Osteocyte (in vitro differentiated cells): ENCODE data around the gene ABCA13. TPM values are rescaled to one million over a fixed set of nuclear protein-coding genes. Genes with fewer than 3 reads are reported as not detected.

Experiments
- DNase-seq: peaks from one replicate; pipeline ENCODE4 v3.0.0; 2021; ENCODE audit warnings: mixed read lengths; ENCODE audit not compliant: unreplicated experiment; ENCODE audit errors: extremely low spot score
- H3K27ac Mint-ChIP-seq: one replicate; pipeline ENCODE4 v1.8.0; 2021; ENCODE audit warnings: mild to moderate bottlenecking, mixed read lengths; ENCODE audit not compliant: unreplicated experiment
- H3K27me3 Mint-ChIP-seq: one replicate; pipeline ENCODE4 v1.8.0; 2021; ENCODE audit warnings: mixed read lengths; ENCODE audit not compliant: unreplicated experiment
- H3K36me3 Mint-ChIP-seq: one replicate; pipeline ENCODE4 v1.8.0; 2021; ENCODE audit warnings: mixed read lengths; ENCODE audit not compliant: unreplicated experiment
- H3K4me1 Mint-ChIP-seq: one replicate; pipeline ENCODE4 v1.8.0; 2021; ENCODE audit warnings: mixed read lengths; ENCODE audit not compliant: unreplicated experiment
- H3K4me3 Mint-ChIP-seq: one replicate; pipeline ENCODE4 v1.8.0; 2021; ENCODE audit warnings: mild to moderate bottlenecking, moderate library complexity, mixed read lengths; ENCODE audit not compliant: unreplicated experiment
- H3K9me3 Mint-ChIP-seq: one replicate; pipeline ENCODE4 v1.8.0; 2021; ENCODE audit warnings: mixed read lengths; ENCODE audit not compliant: unreplicated experiment
- total RNA-seq: library from RNA; stranded (reverse); gene quantifications from 2 replicates; pipeline ENCODE4 v1.2.1, GENCODE V29; 2021
- TF ChIP-seq, protein P1 (sequence below): fragments of 200-600 bp; sonication (generic); IDR thresholded peaks from 2 replicates; pipeline ENCODE4 v1.5.0; 2021; ENCODE audit warnings: antibody characterized with exemption, mild to moderate bottlenecking, moderate library complexity

Gene ABCA13
- total RNA-seq, 1 donor from 2014 or later, result 1.1 TPM

DNA sequence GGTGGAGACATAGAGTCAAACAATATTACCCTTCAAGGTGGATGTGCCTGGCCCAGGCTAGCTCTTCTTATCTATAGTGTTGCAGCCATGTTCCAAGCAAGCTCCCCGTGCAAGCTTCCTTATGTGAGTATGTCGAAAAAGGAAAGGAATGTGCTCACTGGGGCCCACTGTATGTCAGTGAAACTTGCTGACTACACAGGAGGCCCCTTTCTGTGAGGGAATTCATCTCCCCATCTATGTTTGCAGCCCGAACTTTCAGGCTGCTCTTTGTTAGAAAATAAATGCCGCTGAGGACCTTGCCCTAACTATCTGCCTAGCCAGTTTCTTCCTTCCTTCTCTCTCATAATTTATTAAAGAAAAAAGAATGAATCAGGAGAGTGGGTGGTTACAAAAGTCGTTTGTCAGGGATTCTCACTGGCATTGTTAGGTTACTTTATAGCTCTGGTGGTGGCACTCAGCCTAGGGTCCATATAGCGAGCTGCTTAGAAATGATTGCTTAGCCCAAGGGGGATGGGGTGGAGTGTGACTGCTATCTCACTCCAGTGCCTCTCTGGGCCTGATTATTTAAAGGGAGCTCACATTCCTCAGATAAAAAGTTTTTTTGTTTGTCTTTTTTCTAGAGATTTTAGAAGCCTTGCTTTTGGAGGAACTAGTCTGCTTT is 302.1 kb downstream of the ABCA13 start:
- Mint-ChIP-seq H3K4me1 (no peaks in the 10 kb centered on the region), H3K27ac (no peak overlapping the region), H3K4me3 (no peak overlapping the region), H3K27me3 (peaks cover 4% of the 10 kb centered on the region), H3K9me3 (no peaks in the 10 kb centered on the region), H3K36me3 (no peaks in the 10 kb centered on the region)
- TF ChIP-seq, protein P1, sequence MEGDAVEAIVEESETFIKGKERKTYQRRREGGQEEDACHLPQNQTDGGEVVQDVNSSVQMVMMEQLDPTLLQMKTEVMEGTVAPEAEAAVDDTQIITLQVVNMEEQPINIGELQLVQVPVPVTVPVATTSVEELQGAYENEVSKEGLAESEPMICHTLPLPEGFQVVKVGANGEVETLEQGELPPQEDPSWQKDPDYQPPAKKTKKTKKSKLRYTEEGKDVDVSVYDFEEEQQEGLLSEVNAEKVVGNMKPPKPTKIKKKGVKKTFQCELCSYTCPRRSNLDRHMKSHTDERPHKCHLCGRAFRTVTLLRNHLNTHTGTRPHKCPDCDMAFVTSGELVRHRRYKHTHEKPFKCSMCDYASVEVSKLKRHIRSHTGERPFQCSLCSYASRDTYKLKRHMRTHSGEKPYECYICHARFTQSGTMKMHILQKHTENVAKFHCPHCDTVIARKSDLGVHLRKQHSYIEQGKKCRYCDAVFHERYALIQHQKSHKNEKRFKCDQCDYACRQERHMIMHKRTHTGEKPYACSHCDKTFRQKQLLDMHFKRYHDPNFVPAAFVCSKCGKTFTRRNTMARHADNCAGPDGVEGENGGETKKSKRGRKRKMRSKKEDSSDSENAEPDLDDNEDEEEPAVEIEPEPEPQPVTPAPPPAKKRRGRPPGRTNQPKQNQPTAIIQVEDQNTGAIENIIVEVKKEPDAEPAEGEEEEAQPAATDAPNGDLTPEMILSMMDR, result no peak
- DNase-seq, result no peak

DNA sequence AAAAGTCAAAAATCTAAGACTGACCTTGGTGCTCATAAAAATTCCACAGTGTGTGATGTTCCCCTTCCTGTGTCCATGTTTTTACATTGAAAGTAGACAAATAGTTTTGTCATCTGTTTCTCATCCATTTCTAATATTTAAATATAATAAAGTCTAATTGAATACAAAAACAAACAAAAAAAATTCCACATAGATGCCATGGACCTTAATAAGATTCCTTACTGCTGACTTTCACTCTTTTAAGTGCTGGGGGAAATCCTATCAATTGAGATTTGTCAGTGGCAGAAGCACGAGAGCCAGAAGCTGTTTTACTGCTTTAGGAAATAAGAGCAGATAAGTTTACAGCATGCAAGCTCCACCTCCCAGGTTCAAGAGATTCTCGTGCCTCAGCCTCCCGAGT is 310.0 kb downstream of the ABCA13 start:
- H3K27ac Mint-ChIP-seq, result no peak overlapping the region
- TF ChIP-seq, protein P1, result no peak
- DNase-seq, result no peak
- no peaks in the 10 kb centered on the region for H3K9me3 Mint-ChIP-seq
- H3K27me3 Mint-ChIP-seq, result no peaks in the 10 kb centered on the region
- H3K4me1 Mint-ChIP-seq, result no peaks in the 10 kb centered on the region
- H3K4me3 Mint-ChIP-seq, result no peak overlapping the region
- H3K36me3 Mint-ChIP-seq, result no peaks in the 10 kb centered on the region

DNA sequence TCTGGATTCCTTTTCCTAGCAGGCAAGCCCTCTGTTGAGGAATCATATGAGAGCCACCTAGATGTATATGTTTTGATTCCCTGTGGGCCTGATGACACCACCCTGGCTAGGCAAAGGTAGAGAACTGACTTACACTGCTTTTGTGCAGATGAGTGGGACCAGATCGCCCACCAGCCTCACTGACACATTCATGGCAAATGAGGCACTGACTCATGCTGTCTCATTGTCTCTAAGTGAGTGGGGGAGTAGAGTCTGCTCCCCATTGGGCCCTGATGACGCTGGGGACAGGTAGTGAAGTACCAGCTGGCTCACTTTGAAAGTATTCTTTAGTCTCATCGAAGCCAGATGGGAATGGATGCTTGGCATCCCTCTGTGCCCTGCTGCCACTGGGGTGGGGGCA is 326.3 kb downstream of the ABCA13 start:
- H3K9me3 Mint-ChIP-seq, result no peaks in the 10 kb centered on the region
- H3K4me3 Mint-ChIP-seq, result no peak overlapping the region
- H3K27me3 Mint-ChIP-seq, result peaks cover 3% of the 10 kb centered on the region
- no peak for DNase-seq
- TF ChIP-seq, protein P1, result no peak
- no peaks in the 10 kb centered on the region for H3K4me1 Mint-ChIP-seq
- H3K27ac Mint-ChIP-seq, result no peak overlapping the region
- no peaks in the 10 kb centered on the region for H3K36me3 Mint-ChIP-seq

DNA sequence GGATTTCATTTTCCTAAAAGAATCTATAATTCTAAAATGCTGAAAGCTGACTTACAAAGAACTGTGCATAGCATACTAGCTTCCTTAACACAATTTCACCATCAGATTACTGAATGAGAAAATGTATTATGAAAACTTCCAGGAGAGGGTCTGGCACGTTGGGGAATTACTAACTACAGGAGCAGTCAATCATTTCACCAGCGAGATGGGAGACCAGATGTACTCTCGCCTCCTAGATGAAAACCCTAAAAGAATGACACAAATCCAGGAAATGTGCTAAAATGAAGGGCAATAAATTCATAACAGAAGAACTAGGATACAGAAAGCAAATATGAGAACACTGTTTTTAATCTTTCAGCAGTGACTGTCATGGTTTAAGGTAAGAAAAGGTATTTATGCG is 330.8 kb downstream of the ABCA13 start:
- TF ChIP-seq, protein P1, result no peak
- no peaks in the 10 kb centered on the region for H3K9me3 Mint-ChIP-seq
- H3K27ac Mint-ChIP-seq, result no peak overlapping the region
- no peak overlapping the region for H3K4me3 Mint-ChIP-seq
- no peak for DNase-seq
- H3K36me3 Mint-ChIP-seq, result no peaks in the 10 kb centered on the region
- H3K4me1 Mint-ChIP-seq, result no peaks in the 10 kb centered on the region
- no peaks in the 10 kb centered on the region for H3K27me3 Mint-ChIP-seq

- H3K9me3 Mint-ChIP-seq, result no peaks in the 10 kb centered on the region
- no peaks in the 10 kb centered on the region for H3K27me3 Mint-ChIP-seq
- H3K4me1 Mint-ChIP-seq, result no peaks in the 10 kb centered on the region
- H3K27ac Mint-ChIP-seq, result no peak overlapping the region
- no peak for DNase-seq
- H3K36me3 Mint-ChIP-seq, result no peaks in the 10 kb centered on the region
- TF ChIP-seq, protein P1, result no peak
- no peak overlapping the region for H3K4me3 Mint-ChIP-seq
Measured at GRCh38 chr7:48505051-48505450, 333.8 kb downstream of the ABCA13 start.
